ENCODE data around the gene CACNA1B. TPM values are rescaled to one million over a fixed set of nuclear protein-coding genes. Genes with fewer than 3 reads are reported as not detected.
"Not testable (repeated sequence)": the region's sequence is repeated elsewhere in the genome, so short reads cannot be mapped to it uniquely, and the experiment has no call there.

CACNA1B gene
- total and polyA plus RNA-seq, 7 donors = under 0.01 to 1.4 (median 0.55) TPM; not detected in 1

DNA sequence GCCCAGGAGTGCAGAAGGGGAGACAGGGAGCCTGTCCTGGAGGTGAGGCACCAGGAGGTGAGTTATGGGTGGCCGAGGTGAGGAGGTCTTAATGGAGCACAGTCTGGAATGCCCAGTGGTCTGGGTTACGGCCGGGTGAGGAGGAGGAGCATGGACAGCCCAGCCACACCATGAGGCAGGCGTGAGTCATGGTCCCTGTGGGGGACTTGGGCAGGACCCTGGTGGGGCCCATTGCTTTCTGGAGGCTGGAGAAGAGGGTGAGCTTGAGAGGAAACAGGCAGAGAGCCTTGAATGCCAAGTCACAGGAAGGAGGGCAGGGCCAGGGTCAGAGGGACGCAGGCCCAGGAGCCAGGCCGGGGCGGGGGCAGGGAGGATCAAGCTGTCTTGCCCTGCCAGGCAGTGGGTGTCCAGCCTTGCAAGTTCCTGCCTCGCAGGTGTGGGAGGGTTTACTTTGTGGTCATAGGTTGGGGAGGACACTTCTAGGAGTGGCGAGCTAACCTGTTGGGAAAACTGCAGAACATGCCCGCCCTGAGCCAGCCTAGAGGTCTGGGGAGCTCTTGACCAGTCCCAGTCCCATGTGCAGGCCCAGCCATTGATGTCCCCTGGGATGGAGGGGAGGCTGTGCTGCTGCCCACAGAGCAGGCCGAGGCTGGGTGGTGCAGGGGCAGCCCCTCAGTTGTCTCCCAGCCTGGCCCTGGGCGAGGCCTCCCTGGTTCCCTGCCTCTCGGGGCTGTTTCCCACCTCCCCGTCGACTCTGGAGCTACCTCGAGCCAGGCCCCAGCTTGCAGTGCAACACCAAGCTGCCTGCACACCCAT lies 2.8 kb downstream of the CACNA1B start:
- H3K36me3 ChIP-seq = no peaks in the 10 kb centered on the region
- H3K4me1 ChIP-seq = peaks cover 0 to 11% (median 7%) of the 10 kb centered on the region in 4 donors
- H3K27me3 ChIP-seq = peaks cover 18 to 49% (median 34%) of the 10 kb centered on the region in 3 donors
- TF ChIP-seq, protein P1, sequence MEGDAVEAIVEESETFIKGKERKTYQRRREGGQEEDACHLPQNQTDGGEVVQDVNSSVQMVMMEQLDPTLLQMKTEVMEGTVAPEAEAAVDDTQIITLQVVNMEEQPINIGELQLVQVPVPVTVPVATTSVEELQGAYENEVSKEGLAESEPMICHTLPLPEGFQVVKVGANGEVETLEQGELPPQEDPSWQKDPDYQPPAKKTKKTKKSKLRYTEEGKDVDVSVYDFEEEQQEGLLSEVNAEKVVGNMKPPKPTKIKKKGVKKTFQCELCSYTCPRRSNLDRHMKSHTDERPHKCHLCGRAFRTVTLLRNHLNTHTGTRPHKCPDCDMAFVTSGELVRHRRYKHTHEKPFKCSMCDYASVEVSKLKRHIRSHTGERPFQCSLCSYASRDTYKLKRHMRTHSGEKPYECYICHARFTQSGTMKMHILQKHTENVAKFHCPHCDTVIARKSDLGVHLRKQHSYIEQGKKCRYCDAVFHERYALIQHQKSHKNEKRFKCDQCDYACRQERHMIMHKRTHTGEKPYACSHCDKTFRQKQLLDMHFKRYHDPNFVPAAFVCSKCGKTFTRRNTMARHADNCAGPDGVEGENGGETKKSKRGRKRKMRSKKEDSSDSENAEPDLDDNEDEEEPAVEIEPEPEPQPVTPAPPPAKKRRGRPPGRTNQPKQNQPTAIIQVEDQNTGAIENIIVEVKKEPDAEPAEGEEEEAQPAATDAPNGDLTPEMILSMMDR (IDR thresholded peaks at IDR 0.05) = no peak
- TF ChIP-seq POLR2A (IDR thresholded peaks at IDR 0.05) = no peak
- TF ChIP-seq POLR2AphosphoS5 (IDR thresholded peaks at IDR 0.05) = no peak
- no peak for TF ChIP-seq EP300 (IDR thresholded peaks at IDR 0.05)
- no peak for DNase-seq
- no peak overlapping the region for H3K4me3 ChIP-seq
- no peaks in the 10 kb centered on the region for H3K9me3 ChIP-seq
- H3K27ac ChIP-seq = no peak overlapping the region
- 75 to 86% methylated on average over 16 of the region's 16 CpGs for WGBS, 2 donors
- intact Hi-C loops (cut with DNase I) = no loop called here

DNA sequence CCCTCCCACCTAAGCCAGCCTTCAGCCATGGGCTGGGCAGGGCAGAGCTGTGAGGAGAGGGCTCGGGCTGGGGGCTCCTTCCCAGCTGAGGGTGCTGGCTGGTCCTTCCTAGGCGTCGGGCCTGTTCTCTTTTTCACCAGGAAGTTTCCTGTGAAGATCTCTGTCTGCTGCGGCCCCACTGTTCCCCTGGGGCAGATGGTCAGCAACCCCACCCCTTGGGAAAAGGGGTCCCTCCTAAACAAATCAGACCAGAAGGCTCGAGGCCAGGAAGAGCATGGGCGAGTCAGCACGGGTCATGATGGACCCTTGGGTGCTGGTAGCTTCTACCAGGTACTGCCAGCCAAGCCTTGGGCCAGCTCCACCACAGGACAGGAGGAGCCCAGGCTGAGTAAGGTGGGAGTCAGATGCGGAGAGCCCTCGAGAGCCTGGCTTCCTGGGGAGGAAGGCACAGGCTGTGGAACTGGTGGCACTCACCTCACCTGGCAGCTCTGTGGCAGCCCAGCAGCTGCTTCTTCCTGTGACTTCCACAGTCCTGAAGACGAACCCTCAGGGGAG lies 3.5 kb downstream of the CACNA1B start:
- TF ChIP-seq, protein P1 (IDR thresholded peaks at IDR 0.05) = no peak
- TF ChIP-seq EP300 (IDR thresholded peaks at IDR 0.05) (no peak), POLR2AphosphoS5 (IDR thresholded peaks at IDR 0.05) (no peak), POLR2A (IDR thresholded peaks at IDR 0.05) (no peak)
- Histone ChIP-seq H3K27me3 (peaks cover 18 to 42% (median 27%) of the 10 kb centered on the region in 3 donors), H3K36me3 (no peaks in the 10 kb centered on the region), H3K27ac (no peak overlapping the region), H3K4me3 (no peak overlapping the region), H3K4me1 (peaks cover 0 to 11% (median 7%) of the 10 kb centered on the region in 4 donors), H3K9me3 (no peaks in the 10 kb centered on the region)
- WGBS, 2 donors = 74 to 84% methylated on average over 10 of the region's 10 CpGs
- DNase-seq = no peak
- intact Hi-C loops (cut with DNase I) = no loop called here

DNA sequence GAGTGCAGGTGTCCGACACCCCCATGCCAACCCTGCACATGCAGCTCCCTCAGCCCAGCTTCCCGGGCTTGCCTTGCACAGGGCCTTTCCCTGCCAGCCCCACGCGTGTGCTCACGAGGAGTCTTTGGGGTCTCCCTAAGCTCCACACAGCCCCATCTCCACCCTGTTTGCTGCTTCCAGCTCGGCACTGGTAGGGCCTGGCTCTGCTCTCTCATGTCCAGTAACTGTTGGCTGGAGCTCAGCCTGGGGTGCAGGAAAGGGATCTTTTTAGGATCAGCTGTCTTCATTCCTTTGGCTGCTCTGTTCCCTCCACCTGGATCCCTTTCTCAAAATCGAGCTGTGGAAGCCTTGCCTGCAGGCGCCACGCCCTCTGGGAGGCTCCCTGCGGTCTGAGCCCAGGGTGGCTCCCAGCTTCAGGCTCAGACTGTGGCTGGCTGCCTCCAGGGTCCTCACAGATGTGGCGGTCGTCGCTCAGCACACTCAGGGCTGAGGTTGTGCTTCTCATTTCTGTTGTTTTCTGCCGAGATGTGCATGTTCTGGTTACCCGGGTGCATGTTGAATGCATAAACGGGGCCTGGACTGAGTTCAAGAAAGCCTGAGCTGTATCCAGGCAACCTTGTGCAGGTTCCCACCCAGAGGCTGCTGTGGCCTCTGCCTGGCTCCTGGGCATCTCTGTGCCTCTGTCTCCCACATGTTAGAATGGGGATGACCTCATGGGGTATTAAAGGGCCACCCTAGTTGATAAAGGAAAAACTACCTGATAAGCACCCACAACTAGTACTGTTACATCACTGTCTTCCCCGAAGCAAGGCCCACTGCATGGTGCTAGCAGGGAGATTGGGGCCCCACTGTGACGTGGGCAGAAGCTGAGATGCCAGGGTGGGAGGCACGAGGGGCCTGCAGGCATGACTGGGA lies 4.3 kb downstream of the CACNA1B start:
- H3K4me3 ChIP-seq = no peak overlapping the region
- intact Hi-C loops (cut with DNase I) = no loop called here
- no peak overlapping the region for H3K27ac ChIP-seq
- 54 to 77% methylated on average over 19 of the region's 19 CpGs for WGBS, 2 donors
- no peaks in the 10 kb centered on the region for H3K9me3 ChIP-seq
- peaks cover 0 to 11% (median 7%) of the 10 kb centered on the region in 4 donors for H3K4me1 ChIP-seq
- H3K36me3 ChIP-seq = no peaks in the 10 kb centered on the region
- peaks cover 17 to 34% (median 19%) of the 10 kb centered on the region in 3 donors for H3K27me3 ChIP-seq
- DNase-seq = no peak
- TF ChIP-seq POLR2A (IDR thresholded peaks at IDR 0.05) = no peak
- no peak for TF ChIP-seq EP300 (IDR thresholded peaks at IDR 0.05)
- no peak for TF ChIP-seq POLR2AphosphoS5 (IDR thresholded peaks at IDR 0.05)
- TF ChIP-seq, protein P1 (IDR thresholded peaks at IDR 0.05) = no peak

- DNase-seq = no peak
- no peak overlapping the region for H3K4me3 ChIP-seq
- WGBS, 2 donors = 86 to 89% methylated on average over 10 of the region's 10 CpGs
- H3K36me3 ChIP-seq = no peaks in the 10 kb centered on the region
- no peaks in the 10 kb centered on the region for H3K9me3 ChIP-seq
- H3K27me3 ChIP-seq = peaks cover 12 to 28% (median 14%) of the 10 kb centered on the region in 3 donors
- peaks cover 0 to 11% (median 7%) of the 10 kb centered on the region in 4 donors for H3K4me1 ChIP-seq
- intact Hi-C loops (cut with DNase I) = no loop called here
- no peak for TF ChIP-seq POLR2AphosphoS5 (IDR thresholded peaks at IDR 0.05)
- TF ChIP-seq POLR2A (IDR thresholded peaks at IDR 0.05) = no peak
- TF ChIP-seq, protein P1 (IDR thresholded peaks at IDR 0.05) = no peak
- no peak for TF ChIP-seq EP300 (IDR thresholded peaks at IDR 0.05)
- H3K27ac ChIP-seq = no peak overlapping the region
Observed at GRCh38 chr9:137882506-137882821, 4.9 kb downstream of the CACNA1B start.

GRCh38 chr9:137883977-137884376 lies 6.4 kb downstream of the CACNA1B start:
- H3K9me3 ChIP-seq; H3K27ac ChIP-seq; H3K4me1 ChIP-seq; intact Hi-C loops (cut with DNase I); H3K36me3 ChIP-seq; H3K4me3 ChIP-seq; DNase-seq: not testable (repeated sequence)
- peaks cover 2 to 17% (median 4%) of the 10 kb centered on the region in 3 donors for H3K27me3 ChIP-seq
- WGBS, 2 donors = 88 to 94% methylated on average over 3 to 4 of the region's 6 CpGs

- DNase-seq; H3K4me1 ChIP-seq; H3K27ac ChIP-seq; H3K36me3 ChIP-seq; H3K4me3 ChIP-seq; H3K9me3 ChIP-seq; intact Hi-C loops (cut with DNase I): not testable (repeated sequence)
- peaks cover 0 to 11% (median 0%) of the 10 kb centered on the region in 3 donors for H3K27me3 ChIP-seq
- WGBS, 2 donors = 15 to 31% methylated on average over 5 to 6 of the region's 7 CpGs
Observed at GRCh38 chr9:137884547-137884946, 7.0 kb downstream of the CACNA1B start.

GRCh38 chr9:137885121-137885520 lies 7.5 kb downstream of the CACNA1B start:
- H3K4me3 ChIP-seq; H3K27me3 ChIP-seq; intact Hi-C loops (cut with DNase I); H3K4me1 ChIP-seq; H3K27ac ChIP-seq; H3K36me3 ChIP-seq; DNase-seq; H3K9me3 ChIP-seq: not testable (repeated sequence)
- 73 to 92% methylated on average over 10 of the region's 12 CpGs for WGBS, 2 donors

Measured in sigmoid colon (tissue), 7 donors.